ENCODE measurements around the gene USP38.
"Not testable (repeated sequence)": the region's sequence is repeated elsewhere in the genome, so short reads cannot be mapped to it uniquely, and the experiment has no call there.

Gene USP38

GRCh38 chr4:143224255-143224654, 39.5 kb downstream of the USP38 start:
- DNase-seq = no peak

GRCh38 chr4:143225167-143225566, 40.5 kb downstream of the USP38 start:
- DNase-seq = no peak

GRCh38 chr4:143230683-143231082, 46.0 kb downstream of the USP38 start:
- no peak for DNase-seq

GRCh38 chr4:143232277-143232676, 47.6 kb downstream of the USP38 start:
- DNase-seq = no peak

GRCh38 chr4:143234153-143234552, 49.4 kb downstream of the USP38 start:
- no peak for DNase-seq

- DNase-seq = not testable (repeated sequence)
These were observed 52.5 kb downstream of the USP38 start for GRCh38 chr4:143237195-143237594.

- DNase-seq = no peak
These were observed 56.4 kb downstream of the USP38 start for GRCh38 chr4:143240939-143241679.

GRCh38 chr4:143241892-143242291, 57.2 kb downstream of the USP38 start:
- no peak for DNase-seq

GRCh38 chr4:143243041-143243440, 58.3 kb downstream of the USP38 start:
- no peak for DNase-seq

GRCh38 chr4:143246977-143247376, 62.3 kb downstream of the USP38 start:
- DNase-seq = no peak

GRCh38 chr4:143247866-143248265, 63.1 kb downstream of the USP38 start:
- DNase-seq = no peak

GRCh38 chr4:143248827-143249226, 64.1 kb downstream of the USP38 start:
- DNase-seq = no peak

GRCh38 chr4:143250617-143251016, 65.9 kb downstream of the USP38 start:
- DNase-seq = no peak

- DNase-seq = no peak
These were observed 66.6 kb downstream of the USP38 start for GRCh38 chr4:143251348-143251747.

- DNase-seq = no peak
These were observed 67.1 kb downstream of the USP38 start for GRCh38 chr4:143251779-143252178.

GRCh38 chr4:143252478-143252877, 67.8 kb downstream of the USP38 start:
- no peak for DNase-seq

- no peak for DNase-seq
These were observed 68.4 kb downstream of the USP38 start for GRCh38 chr4:143253166-143253565.

- DNase-seq = no peak
These were observed 69.9 kb downstream of the USP38 start for GRCh38 chr4:143254491-143255226.

- no peak for DNase-seq
These were observed 71.7 kb downstream of the USP38 start for GRCh38 chr4:143256456-143256855.

GRCh38 chr4:143257356-143257755, 72.6 kb downstream of the USP38 start:
- DNase-seq = no peak

GRCh38 chr4:143260750-143261149, 76.0 kb downstream of the USP38 start:
- DNase-seq = no peak

- no peak for DNase-seq
These were observed 78.1 kb downstream of the USP38 start for GRCh38 chr4:143262838-143263237.

GRCh38 chr4:143267690-143268089, 83.0 kb downstream of the USP38 start:
- DNase-seq = not testable (repeated sequence)

- no peak for DNase-seq
These were observed 85.6 kb downstream of the USP38 start for GRCh38 chr4:143270256-143270838.

All from NCI-H2227 treated with DMSO at 0.1 percent for 48 hours (cell line).